PC-9 (cell line): ENCODE results near the gene ZNF692. TPM values are rescaled to one million over a fixed set of nuclear protein-coding genes. Genes with fewer than 3 reads are reported as not detected.
A peak's percentile ranks its signal among the peaks of the same experiment; 100 is the strongest.

Source experiments
- BruUV-seq: library from RNA; stranded (reverse); fragments of 400-500 nt; replicated peaks from 2 replicates; lab custom pipeline; 2021; lab: Mats Ljungman, UMichigan
- CTCF ChIA-PET: fragments of 300-600 bp; sonication (Branson Sonifier 250); formaldehyde crosslinking; loops from one replicate; lab custom pipeline; 2022; ENCODE audit warnings: antibody characterized with exemption; lab: Charles Lee
- POLR2A ChIA-PET: fragments of 300-600 bp; sonication (Branson Sonifier 250); formaldehyde crosslinking; loops from one replicate; lab custom pipeline; 2022; ENCODE audit warnings: antibody characterized with exemption; ENCODE audit not compliant: unreplicated experiment; lab: Charles Lee
- DNase-seq, 2 experiments: peaks; one replicate each; pipeline versions ENCODE4 v3.0.0 to v3.0.0-alpha.2; 2015 to 2022; ENCODE audit warnings: mixed read lengths in 1 of 2
- H2AFZ ChIP-seq: fragments of 200-600 bp; sonication (generic); 2 replicates; pipeline ENCODE4 v1.8.1; 2017; ENCODE audit warnings: antibody characterized with exemption
- H3F3A ChIP-seq: fragments of 200-600 bp; sonication (generic); 2 replicates; pipeline ENCODE4 v1.8.1; 2017; ENCODE audit warnings: antibody characterized with exemption, mild to moderate bottlenecking, low read depth; ENCODE audit not compliant: insufficient read depth
- H3K27ac ChIP-seq: fragments of 200-600 bp; sonication (generic); 2 replicates; pipeline ENCODE4 v1.6.1; 2016; ENCODE audit warnings: mixed run types
- H3K27me3 ChIP-seq: fragments of 200-600 bp; sonication (generic); 2 replicates; pipeline ENCODE4 v1.6.1; 2016; ENCODE audit warnings: low read depth, mixed run types; ENCODE audit not compliant: insufficient read depth
- H3K36me3 ChIP-seq: fragments of 200-600 bp; sonication (generic); 2 replicates; pipeline ENCODE4 v1.6.1; 2016; ENCODE audit warnings: low read depth, mixed run types
- H3K4me1 ChIP-seq: fragments of 200-600 bp; sonication (generic); replicated peaks from 2 replicates; pipeline ENCODE4 v1.6.1; 2016; ENCODE audit warnings: mixed run types; ENCODE audit not compliant: insufficient read depth
- H3K4me2 ChIP-seq: fragments of 200-600 bp; sonication (generic); 2 replicates; pipeline ENCODE4 v1.6.1; 2017; ENCODE audit warnings: mixed run types
- H3K4me3 ChIP-seq: fragments of 200-600 bp; sonication (generic); 2 replicates; pipeline ENCODE4 v1.6.1; 2016; ENCODE audit warnings: mixed run types
- H3K79me2 ChIP-seq: fragments of 200-600 bp; sonication (generic); 2 replicates; pipeline ENCODE4 v1.6.1; 2017; ENCODE audit warnings: low read depth, mixed run types
- H3K9me2 ChIP-seq: fragments of 200-600 bp; sonication (generic); 2 replicates; pipeline ENCODE4 v1.8.1; 2017; ENCODE audit warnings: mild to moderate bottlenecking; ENCODE audit not compliant: insufficient read depth
- H3K9me3 ChIP-seq: fragments of 200-600 bp; sonication (generic); 2 replicates; pipeline ENCODE4 v1.8.1; 2016; ENCODE audit warnings: low read depth; ENCODE audit not compliant: insufficient read depth
- H4K20me1 ChIP-seq: fragments of 200-600 bp; sonication (generic); 2 replicates; pipeline ENCODE4 v1.8.1; 2017; ENCODE audit not compliant: insufficient read depth
- EZH2 ChIP-seq: fragments of 200-600 bp; sonication (generic); IDR thresholded peaks from 2 replicates; pipeline ENCODE4 v1.8.0; 2017; ENCODE audit warnings: antibody characterized with exemption, low read depth
- intact Hi-C: fragments of 100-400 bp; cut with micrococcal nuclease; formaldehyde crosslinking; loops from one replicate; pipeline ENCODE4 v1.10.0; 2022; ENCODE audit not compliant: unreplicated experiment
- total RNA-seq: library from RNA; stranded (reverse); gene quantifications from 2 replicates; pipeline ENCODE4 v1.2.3, GENCODE V29; 2021
- TF ChIP-seq, protein P1 (sequence below): fragments of 200-600 bp; sonication (generic); conservative IDR thresholded peaks from 2 replicates; pipeline ENCODE4 v1.6.1; 2017; ENCODE audit warnings: mixed run types, antibody characterized with exemption, mild to moderate bottlenecking, moderate library complexity

The ZNF692 gene
- total RNA-seq, 1 experiment from 2014 or later: 46.6 TPM

DNA sequence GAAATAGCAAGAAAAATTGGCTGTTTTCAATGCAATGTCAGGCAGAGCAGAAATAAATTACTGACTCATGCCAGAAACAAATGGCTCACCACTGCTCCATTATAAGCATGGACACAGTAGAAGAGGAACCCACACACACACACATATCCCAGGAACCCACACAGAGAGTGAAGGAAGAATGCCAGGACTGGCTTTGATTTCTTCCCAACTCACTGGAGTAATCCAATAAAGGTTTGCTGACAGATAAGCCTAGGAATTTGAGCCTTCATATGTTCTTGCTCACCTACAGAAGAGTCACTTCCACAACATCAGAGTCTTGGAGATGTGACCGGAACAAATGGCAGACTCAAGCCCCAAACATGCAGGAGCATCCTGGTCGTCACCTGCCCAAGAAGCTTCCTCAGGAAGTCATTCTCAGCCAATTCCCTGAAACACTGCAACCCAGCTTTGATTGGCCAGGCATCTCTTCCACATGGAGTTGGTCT lies 35.3 kb downstream of the ZNF692 start:
- Histone ChIP-seq H3K27me3 (no peaks in the 10 kb centered on the region), H3K9me2 (no peaks in the 10 kb centered on the region), H3K79me2 (peaks cover 22% of the 10 kb centered on the region), H2AFZ (no peak overlapping the region), H3K36me3 (no peaks in the 10 kb centered on the region), H4K20me1 (no peaks in the 10 kb centered on the region; the same call in 1 of the 2 replicates), H3K9me3 (no peaks in the 10 kb centered on the region), H3K4me2 (peak overlapping the region; percentile 93; the same call in 1 of the 2 replicates), H3F3A (peaks cover 13% of the 10 kb centered on the region), H3K4me1 (peaks cover 24% of the 10 kb centered on the region), H3K27ac (no peak overlapping the region), H3K4me3 (no peak overlapping the region)
- no peak for TF ChIP-seq EZH2
- TF ChIP-seq, protein P1, sequence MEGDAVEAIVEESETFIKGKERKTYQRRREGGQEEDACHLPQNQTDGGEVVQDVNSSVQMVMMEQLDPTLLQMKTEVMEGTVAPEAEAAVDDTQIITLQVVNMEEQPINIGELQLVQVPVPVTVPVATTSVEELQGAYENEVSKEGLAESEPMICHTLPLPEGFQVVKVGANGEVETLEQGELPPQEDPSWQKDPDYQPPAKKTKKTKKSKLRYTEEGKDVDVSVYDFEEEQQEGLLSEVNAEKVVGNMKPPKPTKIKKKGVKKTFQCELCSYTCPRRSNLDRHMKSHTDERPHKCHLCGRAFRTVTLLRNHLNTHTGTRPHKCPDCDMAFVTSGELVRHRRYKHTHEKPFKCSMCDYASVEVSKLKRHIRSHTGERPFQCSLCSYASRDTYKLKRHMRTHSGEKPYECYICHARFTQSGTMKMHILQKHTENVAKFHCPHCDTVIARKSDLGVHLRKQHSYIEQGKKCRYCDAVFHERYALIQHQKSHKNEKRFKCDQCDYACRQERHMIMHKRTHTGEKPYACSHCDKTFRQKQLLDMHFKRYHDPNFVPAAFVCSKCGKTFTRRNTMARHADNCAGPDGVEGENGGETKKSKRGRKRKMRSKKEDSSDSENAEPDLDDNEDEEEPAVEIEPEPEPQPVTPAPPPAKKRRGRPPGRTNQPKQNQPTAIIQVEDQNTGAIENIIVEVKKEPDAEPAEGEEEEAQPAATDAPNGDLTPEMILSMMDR: no peak
- no peak for DNase-seq
- ChIA-PET POLR2A (no interaction called here), CTCF (no interaction called here)
- no TSS peak for BruUV-seq
- intact Hi-C loops: loop anchor here (1.0 kb wide), 1 partner anchor 12 kb away; no protein-coding TSS in a partner anchor

DNA sequence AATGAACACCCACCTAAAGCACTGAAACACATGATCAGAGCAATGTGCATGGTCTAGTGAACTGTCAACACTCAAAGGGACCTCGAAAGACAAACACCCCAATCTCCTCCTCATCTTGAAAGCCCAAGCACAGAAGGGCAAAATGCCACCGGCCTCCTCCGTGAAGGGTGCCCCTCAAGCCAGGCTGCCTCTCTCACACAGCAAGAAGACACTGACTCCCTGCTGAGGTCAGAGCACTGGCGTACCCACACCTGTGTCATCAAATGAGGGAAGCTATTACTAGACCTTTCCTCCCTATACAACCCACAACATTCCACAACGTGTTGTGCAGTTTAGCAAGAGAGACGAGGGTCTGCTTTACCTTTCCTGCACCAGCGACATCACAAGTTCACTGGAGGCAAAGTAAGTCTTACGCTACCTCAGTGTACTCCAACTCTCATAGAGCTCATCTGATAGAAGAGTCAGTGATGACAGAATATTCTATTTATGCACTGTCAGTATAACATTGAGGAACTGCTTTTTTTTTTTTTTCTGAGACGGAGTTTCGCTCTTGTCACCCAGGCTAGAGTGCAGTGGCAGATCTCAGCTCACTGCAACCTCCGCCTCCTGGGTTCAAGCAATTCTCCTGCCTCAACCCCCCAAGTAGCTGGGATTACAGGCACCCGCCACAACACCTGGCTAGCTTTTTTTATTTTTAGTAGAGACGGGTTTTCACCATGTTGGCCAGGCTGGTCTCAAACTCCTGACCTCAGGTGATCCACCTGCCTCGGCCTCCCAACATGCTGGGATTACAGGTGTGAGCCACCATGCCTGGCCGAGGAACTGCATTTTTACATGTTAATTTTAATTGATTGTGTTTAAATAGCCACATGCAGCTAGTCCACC lies 36.5 kb downstream of the ZNF692 start:
- no peak for DNase-seq
- H3F3A ChIP-seq: peaks cover 7% of the 10 kb centered on the region
- H3K36me3 ChIP-seq: no peaks in the 10 kb centered on the region
- H3K27me3 ChIP-seq: no peaks in the 10 kb centered on the region
- no TSS peak for BruUV-seq
- H3K4me1 ChIP-seq: peaks cover 12% of the 10 kb centered on the region
- no peak overlapping the region for H3K4me2 ChIP-seq
- intact Hi-C loops: loop anchor here (1.0 kb wide), 1 partner anchor 11 kb away; no protein-coding TSS in a partner anchor
- CTCF ChIA-PET: no interaction called here
- no peaks in the 10 kb centered on the region for H3K9me2 ChIP-seq
- TF ChIP-seq, protein P1: no peak
- TF ChIP-seq EZH2: no peak
- H3K79me2 ChIP-seq: peaks cover 22% of the 10 kb centered on the region
- POLR2A ChIA-PET: interaction anchor here (0.7 kb wide), 1 partner anchor 15 kb away, joined by 15 read pairs; no protein-coding TSS in a partner anchor
- no peak overlapping the region for H2AFZ ChIP-seq
- H3K27ac ChIP-seq: no peak overlapping the region
- H3K4me3 ChIP-seq: no peak overlapping the region
- no peaks in the 10 kb centered on the region for H3K9me3 ChIP-seq
- no peaks in the 10 kb centered on the region; the same call in 1 of the 2 replicates for H4K20me1 ChIP-seq

DNA sequence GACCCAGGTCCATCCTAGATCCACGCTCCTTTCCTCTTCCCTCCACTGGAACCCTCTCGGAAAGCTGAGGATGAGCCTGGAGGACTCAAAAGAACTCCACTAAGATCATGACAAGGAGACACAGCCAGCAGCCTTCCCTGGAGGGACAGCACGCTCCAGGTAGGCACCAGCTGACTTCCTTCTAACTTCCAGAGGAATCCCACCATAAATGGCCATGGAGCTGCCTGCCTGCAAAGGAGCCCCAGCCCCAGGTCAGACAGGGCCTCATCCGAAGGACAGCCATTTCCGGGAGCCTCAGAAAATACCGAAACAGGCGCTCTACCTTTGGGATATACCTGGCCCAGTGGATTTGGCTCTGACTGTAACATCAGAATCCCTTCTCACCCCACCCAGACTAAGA lies 37.2 kb downstream of the ZNF692 start:
- no peak for DNase-seq
- no TSS peak for BruUV-seq
- H3K27ac ChIP-seq: no peak overlapping the region
- H3F3A ChIP-seq: peaks cover 4% of the 10 kb centered on the region
- ChIA-PET POLR2A (no interaction called here), CTCF (no interaction called here)
- no peaks in the 10 kb centered on the region for H3K36me3 ChIP-seq
- H3K4me1 ChIP-seq: peaks cover 5% of the 10 kb centered on the region
- no peaks in the 10 kb centered on the region for H3K9me3 ChIP-seq
- H3K4me3 ChIP-seq: no peak overlapping the region
- no peak overlapping the region for H3K4me2 ChIP-seq
- no peaks in the 10 kb centered on the region; the same call in 1 of the 2 replicates for H4K20me1 ChIP-seq
- no peak overlapping the region for H2AFZ ChIP-seq
- TF ChIP-seq EZH2: no peak
- TF ChIP-seq, protein P1: no peak
- peaks cover 22% of the 10 kb centered on the region for H3K79me2 ChIP-seq
- H3K27me3 ChIP-seq: no peaks in the 10 kb centered on the region
- H3K9me2 ChIP-seq: no peaks in the 10 kb centered on the region
- intact Hi-C loops: no loop called here
